VCaP (cell line): ENCODE results near the gene ITPR2.

Experiments used
- H3K27ac ChIP-seq: fragments of 450-650 bp; 2 replicates; pipeline ENCODE4 v1.5.1; 2017
- TF ChIP-seq, protein P1 (sequence below): fragments of 450-650 bp; conservative IDR thresholded peaks from 2 replicates; pipeline ENCODE4 v1.5.1; 2017; ENCODE audit warnings: mild to moderate bottlenecking, moderate library complexity

The ITPR2 gene

DNA sequence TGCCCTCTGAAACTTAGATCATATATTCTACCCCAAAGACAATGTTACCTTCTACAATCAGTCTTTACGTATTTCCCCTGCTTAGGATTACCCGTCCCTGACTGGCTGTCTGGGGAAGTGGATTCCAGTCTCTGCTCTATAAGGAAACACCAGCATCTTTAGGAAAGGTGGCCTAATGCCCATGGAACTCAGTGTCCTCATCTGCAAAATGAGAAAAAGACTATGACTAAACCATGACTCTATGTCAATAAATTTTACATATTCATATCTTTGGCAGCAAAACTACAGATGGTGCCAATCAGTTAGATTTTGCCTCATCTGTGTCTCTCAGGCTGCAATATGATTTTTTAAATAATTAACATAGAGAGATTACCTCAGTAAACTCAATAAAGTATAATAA, 133.8 kb downstream of the ITPR2 start:
- TF ChIP-seq, protein P1, sequence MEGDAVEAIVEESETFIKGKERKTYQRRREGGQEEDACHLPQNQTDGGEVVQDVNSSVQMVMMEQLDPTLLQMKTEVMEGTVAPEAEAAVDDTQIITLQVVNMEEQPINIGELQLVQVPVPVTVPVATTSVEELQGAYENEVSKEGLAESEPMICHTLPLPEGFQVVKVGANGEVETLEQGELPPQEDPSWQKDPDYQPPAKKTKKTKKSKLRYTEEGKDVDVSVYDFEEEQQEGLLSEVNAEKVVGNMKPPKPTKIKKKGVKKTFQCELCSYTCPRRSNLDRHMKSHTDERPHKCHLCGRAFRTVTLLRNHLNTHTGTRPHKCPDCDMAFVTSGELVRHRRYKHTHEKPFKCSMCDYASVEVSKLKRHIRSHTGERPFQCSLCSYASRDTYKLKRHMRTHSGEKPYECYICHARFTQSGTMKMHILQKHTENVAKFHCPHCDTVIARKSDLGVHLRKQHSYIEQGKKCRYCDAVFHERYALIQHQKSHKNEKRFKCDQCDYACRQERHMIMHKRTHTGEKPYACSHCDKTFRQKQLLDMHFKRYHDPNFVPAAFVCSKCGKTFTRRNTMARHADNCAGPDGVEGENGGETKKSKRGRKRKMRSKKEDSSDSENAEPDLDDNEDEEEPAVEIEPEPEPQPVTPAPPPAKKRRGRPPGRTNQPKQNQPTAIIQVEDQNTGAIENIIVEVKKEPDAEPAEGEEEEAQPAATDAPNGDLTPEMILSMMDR = no peak

DNA sequence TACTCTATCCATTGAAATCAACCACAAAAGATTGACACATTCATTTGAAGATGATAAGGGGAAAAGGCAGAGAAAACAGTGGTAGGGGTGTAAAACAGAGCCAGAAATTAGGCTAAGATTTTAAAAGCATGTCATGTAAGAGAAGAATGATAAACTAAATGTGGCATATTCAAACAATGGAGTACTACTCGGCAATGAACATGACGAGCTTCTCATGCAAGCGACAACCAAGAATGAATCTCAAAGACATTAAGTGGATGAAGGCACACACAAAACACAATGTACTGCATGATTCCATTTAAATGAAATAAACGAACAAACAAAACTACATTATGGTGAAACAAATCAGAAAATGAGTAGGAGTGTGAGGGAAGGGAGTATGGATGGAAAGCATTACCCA, 134.8 kb downstream of the ITPR2 start:
- no peak overlapping the region for H3K27ac ChIP-seq
- TF ChIP-seq, protein P1 = no peak

More for the DNA sequence above, 133.8 kb downstream of the ITPR2 start:
- no peak overlapping the region for H3K27ac ChIP-seq

DNA sequence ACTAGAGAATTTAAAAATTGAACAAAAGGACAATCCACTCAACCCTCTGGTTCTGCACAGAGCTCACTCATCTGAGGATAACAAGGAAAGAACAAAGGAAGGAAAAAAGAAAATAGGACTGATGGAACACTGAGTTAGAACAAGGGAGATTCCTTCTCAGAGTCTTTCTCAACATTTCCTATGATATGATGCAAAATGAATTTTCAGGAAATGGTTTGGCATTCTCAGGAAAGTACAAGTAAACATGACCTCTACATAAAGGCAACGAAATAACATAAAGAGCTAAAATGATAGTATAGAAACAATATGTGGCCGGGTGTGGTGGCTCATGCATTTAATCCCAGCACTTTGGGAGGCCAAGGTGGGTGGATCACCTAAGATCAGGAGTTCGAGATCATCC, 135.8 kb downstream of the ITPR2 start:
- no peak overlapping the region for H3K27ac ChIP-seq
- TF ChIP-seq, protein P1 = no peak

DNA sequence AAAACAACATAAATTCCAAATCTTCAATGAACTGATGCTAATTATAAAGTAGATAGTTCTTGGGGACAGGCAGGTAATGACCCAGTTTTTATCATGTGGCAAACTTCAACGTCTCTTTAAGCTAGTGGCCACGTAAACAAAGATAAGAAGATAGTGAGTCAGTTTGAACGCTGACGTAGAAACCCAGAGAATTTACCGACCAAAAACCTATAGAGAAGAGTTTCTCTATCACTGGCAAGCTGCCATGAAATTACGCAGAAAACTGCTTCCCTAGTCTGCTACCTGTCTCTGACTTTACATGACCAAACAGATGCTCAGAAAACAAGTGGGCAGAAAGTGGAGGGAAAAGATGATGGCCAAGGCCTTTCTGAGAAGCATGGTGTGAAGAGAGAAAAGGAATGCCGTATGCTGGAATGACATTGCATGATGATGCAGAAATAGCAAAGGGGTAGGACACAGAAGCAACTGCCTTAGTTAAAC, 136.3 kb downstream of the ITPR2 start:
- H3K27ac ChIP-seq = no peak overlapping the region
- TF ChIP-seq, protein P1 = no peak

DNA sequence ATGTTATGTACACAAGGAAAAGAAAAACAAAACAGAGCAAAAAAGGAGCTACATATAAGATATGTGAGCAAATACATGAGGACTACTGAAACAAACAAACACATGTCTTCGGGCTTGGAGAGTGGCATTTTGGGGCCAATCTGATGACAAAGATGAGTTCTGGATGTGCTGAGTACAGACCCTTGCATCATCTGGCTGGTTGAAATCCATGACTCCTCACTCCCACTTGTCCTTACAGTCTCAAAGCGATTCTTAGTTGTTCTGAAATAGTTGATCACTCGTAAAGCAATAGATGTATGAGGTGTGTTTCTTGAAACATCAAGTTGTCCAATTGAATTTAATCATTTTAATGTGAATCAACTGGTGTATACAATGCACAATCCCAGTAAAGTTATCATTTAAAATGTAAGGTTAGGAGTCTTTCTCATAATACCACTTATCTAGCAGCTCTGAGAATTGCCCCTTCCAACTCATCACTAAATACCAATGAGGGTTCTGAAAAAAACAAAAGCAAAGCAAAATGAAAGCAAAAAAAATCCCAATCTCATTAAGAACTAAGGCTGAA, 136.9 kb downstream of the ITPR2 start:
- no peak overlapping the region for H3K27ac ChIP-seq
- TF ChIP-seq, protein P1 = no peak

DNA sequence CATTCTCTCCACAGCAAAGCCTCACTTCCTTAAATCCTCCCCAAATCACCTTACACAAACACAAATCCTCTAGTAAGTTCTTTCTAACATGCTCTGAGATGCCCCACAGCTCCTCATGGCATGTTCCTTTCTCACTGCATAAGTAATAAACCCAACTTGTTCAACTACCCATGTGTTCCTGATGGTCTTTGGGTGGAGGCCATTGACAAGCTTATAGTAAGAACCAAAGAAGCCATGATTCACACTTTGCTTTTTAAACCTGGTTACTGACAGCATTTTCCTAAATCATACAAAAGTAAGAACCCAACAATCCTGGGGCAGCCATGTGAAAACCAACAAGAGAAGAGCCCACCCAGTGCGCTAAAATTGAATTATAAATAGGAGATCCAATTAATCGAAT, 138.6 kb downstream of the ITPR2 start:
- no peak overlapping the region for H3K27ac ChIP-seq
- TF ChIP-seq, protein P1 = no peak

DNA sequence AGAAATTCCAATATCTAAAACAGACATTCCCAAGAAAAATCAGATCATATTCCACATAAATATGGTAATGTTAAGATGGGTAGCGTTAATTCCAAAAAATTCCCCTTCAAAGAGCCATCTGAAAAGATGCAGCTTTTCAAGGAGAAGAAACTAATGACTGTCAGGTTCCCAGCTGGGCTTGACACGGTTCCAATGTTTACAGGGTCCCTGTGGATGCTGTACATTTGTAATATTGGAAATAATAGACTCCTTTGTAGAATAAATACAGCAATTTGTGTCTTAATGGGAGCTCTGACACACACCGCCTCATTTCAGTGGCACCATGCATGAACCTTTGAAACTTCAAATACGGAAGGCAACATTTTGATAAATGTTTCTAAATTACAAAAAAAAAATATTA, 140.6 kb downstream of the ITPR2 start:
- no peak overlapping the region for H3K27ac ChIP-seq
- TF ChIP-seq, protein P1 = no peak
